Trophoblast cell (in vitro differentiated cells and primary cell): ENCODE results near the gene TMEM181.
A peak's percentile ranks its signal among the peaks of the same experiment; 100 is the strongest.

ENCODE experiments used
- DNase-seq, 2 donors: peaks; one replicate each; pipeline ENCODE4 v3.0.0-alpha.2; 2016
- H2AFZ ChIP-seq: 2 replicates; pipeline ENCODE4 v1.6.1; 2013; ENCODE audit warnings: low read length, moderate library complexity, mild to moderate bottlenecking; ENCODE audit not compliant: insufficient read depth, poor library complexity
- H2AK5ac ChIP-seq: 2 replicates; pipeline ENCODE4 v1.6.1; 2013; ENCODE audit warnings: mild to moderate bottlenecking, low read length
- H2BK120ac ChIP-seq: 2 replicates; pipeline ENCODE4 v1.6.1; 2013; ENCODE audit warnings: low read length, mild to moderate bottlenecking, moderate library complexity; ENCODE audit not compliant: insufficient read depth, poor library complexity
- H2BK12ac ChIP-seq: 2 replicates; pipeline ENCODE4 v1.6.1; 2013; ENCODE audit warnings: mild to moderate bottlenecking, low read length, moderate library complexity
- H2BK5ac ChIP-seq: 2 replicates; pipeline ENCODE4 v1.6.1; 2013; ENCODE audit warnings: low read length, low read depth, moderate library complexity, mild to moderate bottlenecking; ENCODE audit not compliant: poor library complexity
- H3K14ac ChIP-seq: 2 replicates; pipeline ENCODE4 v1.6.1; 2013; ENCODE audit warnings: mild to moderate bottlenecking, low read length
- H3K18ac ChIP-seq: 2 replicates; pipeline ENCODE4 v1.6.1; 2013; ENCODE audit warnings: mild to moderate bottlenecking, low read length
- H3K23ac ChIP-seq: 2 replicates; pipeline ENCODE4 v1.6.1; 2013; ENCODE audit warnings: low read length
- H3K27ac ChIP-seq: 2 replicates; pipeline ENCODE4 v1.5.1; 2013; ENCODE audit warnings: low read depth, mild to moderate bottlenecking, inconsistent platforms, low read length, moderate library complexity
- H3K27me3 ChIP-seq: 2 replicates; pipeline ENCODE4 v1.6.1; 2013; ENCODE audit warnings: inconsistent platforms, mild to moderate bottlenecking, low read length, moderate library complexity; ENCODE audit not compliant: insufficient read depth
- H3K36me3 ChIP-seq, 2 experiments: 1 replicate in 1 of 2; 2 replicates in 1 of 2; pipeline ENCODE4 v1.6.1; 2013; ENCODE audit warnings: low read length in 2 of 2, mild to moderate bottlenecking in 2 of 2, moderate library complexity in 1 of 2; ENCODE audit not compliant: insufficient read depth in 2 of 2, control insufficient read depth in 1 of 2
- H3K4ac ChIP-seq: 2 replicates; pipeline ENCODE4 v1.6.1; 2013; ENCODE audit warnings: low read depth, mild to moderate bottlenecking, low read length, moderate library complexity
- H3K4me1 ChIP-seq, 2 experiments: 1 replicate in 1 of 2; 2 replicates in 1 of 2; pipeline ENCODE4 v1.6.1; 2013; ENCODE audit warnings: low read length in 2 of 2, mild to moderate bottlenecking in 2 of 2, moderate library complexity in 1 of 2; ENCODE audit not compliant: insufficient read depth in 2 of 2, control insufficient read depth in 1 of 2
- H3K4me2 ChIP-seq: 2 replicates; pipeline ENCODE4 v1.6.1; 2013; ENCODE audit warnings: inconsistent platforms, mild to moderate bottlenecking, low read length, moderate library complexity
- H3K4me3 ChIP-seq: 2 replicates; pipeline ENCODE4 v1.5.1; 2013; ENCODE audit warnings: mild to moderate bottlenecking, low read depth, low read length, inconsistent platforms
- H3K79me1 ChIP-seq: one replicate; pipeline ENCODE4 v1.6.1; 2013; ENCODE audit warnings: low read length
- H3K79me2 ChIP-seq: 2 replicates; pipeline ENCODE4 v1.6.1; 2013; ENCODE audit warnings: low read length, mild to moderate bottlenecking; ENCODE audit not compliant: control insufficient read depth, insufficient read depth, poor library complexity
- H3K9ac ChIP-seq: 2 replicates; pipeline ENCODE4 v1.6.1; 2013; ENCODE audit warnings: mild to moderate bottlenecking, low read length
- H3K9me3 ChIP-seq: 2 replicates; pipeline ENCODE4 v1.6.1; 2013; ENCODE audit warnings: low read depth, mild to moderate bottlenecking, control low read depth, inconsistent platforms, low read length; ENCODE audit not compliant: insufficient read depth
- H4K12ac ChIP-seq: 2 replicates; pipeline ENCODE4 v1.6.1; 2013; ENCODE audit warnings: low read depth, mild to moderate bottlenecking, low read length, moderate library complexity
- H4K8ac ChIP-seq: 2 replicates; pipeline ENCODE4 v1.6.1; 2013; ENCODE audit warnings: low read depth, mild to moderate bottlenecking, low read length, moderate library complexity
- H4K91ac ChIP-seq: one replicate; pipeline ENCODE4 v1.6.1; 2013; ENCODE audit warnings: low read depth, mild to moderate bottlenecking, low read length, moderate library complexity
- WGBS: extraction: QIAGEN DNeasy Blood & Tissue Kit; methylation state at CpG from one replicate; pipeline ENCODE4 v1.1.7; 2013; ENCODE audit warnings: missing lambda C conversion rate; ENCODE audit not compliant: insufficient read length, insufficient coverage; ENCODE audit errors: extremely low coverage; 5-methylcytosine and 5-hydroxymethylcytosine counted together

Gene TMEM181

DNA sequence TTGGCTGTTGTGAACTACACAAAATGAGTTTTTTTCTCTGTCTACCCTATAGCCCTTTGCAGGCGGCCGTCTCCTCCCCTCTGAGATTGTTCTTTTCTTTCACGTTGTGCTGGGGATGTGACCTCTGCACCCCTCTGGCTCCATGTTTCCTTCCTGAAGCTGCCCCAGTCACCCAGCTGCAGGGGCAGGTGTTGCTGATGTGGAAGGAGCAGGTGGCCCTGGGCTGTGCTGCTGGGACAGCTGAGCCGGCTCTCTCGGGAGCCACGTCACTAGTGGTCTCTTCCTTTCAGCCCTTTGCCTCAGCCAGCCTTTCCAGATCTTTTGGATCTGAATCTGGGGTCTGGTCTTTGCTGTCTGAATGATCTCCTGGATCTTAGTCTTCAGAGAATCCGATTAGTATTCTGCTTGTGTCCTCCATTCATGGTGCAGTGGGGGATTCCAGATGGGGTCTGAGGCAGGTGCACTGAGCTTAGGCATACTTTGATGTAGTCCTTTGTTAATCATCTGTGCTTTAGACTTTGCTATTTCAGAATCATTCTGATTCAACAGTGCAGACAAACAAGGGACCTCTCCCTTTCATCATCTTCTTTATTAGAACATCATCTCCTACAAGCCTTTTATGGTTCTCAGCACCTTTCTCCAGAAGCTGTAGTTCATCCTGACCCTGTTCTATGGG is 31.4 kb downstream of the TMEM181 start:
- Histone ChIP-seq H3K79me2 (no peaks in the 10 kb centered on the region), H2AK5ac (no peak overlapping the region), H3K4me2 (no peak overlapping the region), H3K36me3 (peaks cover 40 to 54% of the 10 kb centered on the region in 2 experiments), H2BK5ac (no peak overlapping the region), H3K27me3 (no peaks in the 10 kb centered on the region), H3K9me3 (peaks cover 2% of the 10 kb centered on the region), H3K9ac (no peak overlapping the region), H3K18ac (no peak overlapping the region), H3K14ac (no peak overlapping the region), H3K23ac (no peak overlapping the region), H3K27ac (no peak overlapping the region), H4K12ac (no peak overlapping the region), H3K79me1 (no peaks in the 10 kb centered on the region), H3K4ac (no peak overlapping the region), H3K4me3 (no peak overlapping the region), H2AFZ (no peak overlapping the region), H3K4me1 (no peaks in the 10 kb centered on the region), H4K91ac (no peak overlapping the region), H2BK12ac (no peak overlapping the region), H2BK120ac (no peak overlapping the region), H4K8ac (no peak overlapping the region)
- no CpG with 5 or more reads among the region's 7 CpGs for WGBS
- no peak for DNase-seq

DNA sequence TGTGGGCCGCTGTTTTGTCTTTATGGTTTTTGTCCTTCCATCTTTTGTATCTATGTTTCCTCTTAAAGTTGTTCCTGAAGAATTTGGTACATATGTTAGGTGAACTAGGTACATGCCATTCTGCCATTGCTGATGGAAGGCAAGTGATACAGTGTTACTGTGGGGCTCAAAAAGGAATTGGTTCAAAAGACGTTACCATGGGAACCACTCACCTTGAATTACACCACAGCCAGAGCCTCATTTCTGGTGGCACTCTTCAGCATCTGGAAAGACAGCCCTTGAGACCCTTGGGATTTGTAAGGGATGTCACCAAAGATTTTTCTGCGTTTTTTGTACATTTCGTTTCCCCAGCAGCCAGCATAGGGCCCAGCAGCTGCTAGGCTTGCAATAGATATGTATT is 31.9 kb downstream of the TMEM181 start:
- peaks cover under 1% of the 10 kb centered on the region for H3K9me3 ChIP-seq
- no peak overlapping the region for H3K23ac ChIP-seq
- H3K79me2 ChIP-seq, result no peaks in the 10 kb centered on the region
- no peak overlapping the region for H3K4ac ChIP-seq
- no peak overlapping the region for H3K4me2 ChIP-seq
- H2BK12ac ChIP-seq, result no peak overlapping the region
- no CpG with 5 or more reads among the region's 4 CpGs for WGBS
- H3K4me1 ChIP-seq, result no peaks in the 10 kb centered on the region
- H3K9ac ChIP-seq, result no peak overlapping the region
- H3K36me3 ChIP-seq, result peaks cover 38 to 49% of the 10 kb centered on the region in 2 experiments
- no peak overlapping the region for H2BK120ac ChIP-seq
- H4K91ac ChIP-seq, result no peak overlapping the region
- no peak overlapping the region for H3K27ac ChIP-seq
- no peak for DNase-seq
- no peak overlapping the region for H2AFZ ChIP-seq
- no peak overlapping the region for H2BK5ac ChIP-seq
- H4K12ac ChIP-seq, result no peak overlapping the region
- H3K79me1 ChIP-seq, result no peaks in the 10 kb centered on the region
- H3K27me3 ChIP-seq, result no peaks in the 10 kb centered on the region
- H3K4me3 ChIP-seq, result no peak overlapping the region
- no peak overlapping the region for H4K8ac ChIP-seq
- no peak overlapping the region for H2AK5ac ChIP-seq
- no peak overlapping the region for H3K14ac ChIP-seq
- H3K18ac ChIP-seq, result no peak overlapping the region

DNA sequence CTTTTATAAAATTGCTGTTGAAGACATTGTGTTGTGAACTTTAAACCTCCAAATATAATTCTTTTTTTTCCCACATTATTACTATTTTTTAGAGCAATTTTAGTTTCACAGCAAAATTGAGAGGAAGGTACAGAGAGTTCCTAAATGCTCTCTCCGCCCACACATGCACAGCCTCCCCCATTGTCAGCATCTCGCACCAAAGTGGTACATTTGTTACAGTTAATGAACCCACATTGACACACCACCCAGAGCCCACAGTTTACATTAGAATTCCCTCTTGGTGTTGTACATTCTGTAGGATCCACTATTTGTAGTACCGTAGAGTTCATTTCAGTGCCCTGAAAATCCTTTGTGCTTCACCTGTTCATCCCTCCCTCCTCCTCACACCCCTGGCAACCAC is 33.8 kb downstream of the TMEM181 start:
- Histone ChIP-seq H3K23ac (no peak overlapping the region), H3K4me2 (no peak overlapping the region), H4K91ac (no peak overlapping the region), H3K18ac (no peak overlapping the region), H3K9ac (no peak overlapping the region), H3K9me3 (no peaks in the 10 kb centered on the region), H2BK120ac (no peak overlapping the region), H2BK5ac (no peak overlapping the region), H2AK5ac (no peak overlapping the region), H3K79me2 (no peaks in the 10 kb centered on the region), H3K4me1 (peaks cover 0 to 4% of the 10 kb centered on the region in 2 experiments), H3K27ac (no peak overlapping the region), H2AFZ (no peak overlapping the region), H4K8ac (no peak overlapping the region), H2BK12ac (no peak overlapping the region), H3K4me3 (no peak overlapping the region), H4K12ac (no peak overlapping the region), H3K36me3 (peaks cover 26 to 44% of the 10 kb centered on the region in 2 experiments), H3K27me3 (no peaks in the 10 kb centered on the region), H3K79me1 (no peaks in the 10 kb centered on the region), H3K14ac (no peak overlapping the region), H3K4ac (no peak overlapping the region)
- DNase-seq, result no peak
- WGBS, result no CpG with 5 or more reads among the region's 3 CpGs

DNA sequence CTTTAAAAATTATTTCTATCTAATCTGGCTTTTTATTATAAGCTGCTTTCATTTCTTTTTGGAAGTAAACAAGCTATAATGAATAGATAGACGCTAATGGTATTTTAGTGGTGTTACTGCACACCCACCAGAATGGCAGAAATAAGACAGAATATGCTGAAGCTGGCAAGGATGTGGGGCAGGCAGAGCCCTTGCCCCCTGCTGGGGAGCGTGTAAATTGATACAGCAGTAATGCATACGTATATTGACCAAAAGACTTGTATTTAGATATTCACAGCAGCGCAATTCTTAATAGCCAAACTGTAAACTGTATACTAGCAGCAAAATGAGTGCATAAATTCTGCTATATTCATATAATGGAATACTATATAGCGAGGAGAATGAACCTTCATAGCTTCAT is 35.3 kb downstream of the TMEM181 start:
- peaks cover 30 to 44% of the 10 kb centered on the region in 2 experiments for H3K36me3 ChIP-seq
- H2AFZ ChIP-seq, result no peak overlapping the region
- H3K18ac ChIP-seq, result no peak overlapping the region
- H4K8ac ChIP-seq, result no peak overlapping the region
- H3K27ac ChIP-seq, result no peak overlapping the region
- H3K4me2 ChIP-seq, result no peak overlapping the region
- no peak overlapping the region for H4K12ac ChIP-seq
- no peak overlapping the region for H2BK5ac ChIP-seq
- H3K9me3 ChIP-seq, result no peaks in the 10 kb centered on the region
- no peak overlapping the region for H3K23ac ChIP-seq
- no peak overlapping the region for H2AK5ac ChIP-seq
- no peaks in the 10 kb centered on the region for H3K79me1 ChIP-seq
- H3K79me2 ChIP-seq, result no peaks in the 10 kb centered on the region
- H3K4me1 ChIP-seq, result peaks cover 4 to 8% of the 10 kb centered on the region in 2 experiments
- no peak overlapping the region for H2BK120ac ChIP-seq
- H3K27me3 ChIP-seq, result no peaks in the 10 kb centered on the region
- no peak overlapping the region for H3K14ac ChIP-seq
- no CpG with 5 or more reads among the region's 5 CpGs for WGBS
- DNase-seq, result peak in 1 of 2 donors; percentile 29
- no peak overlapping the region for H3K9ac ChIP-seq
- no peak overlapping the region for H2BK12ac ChIP-seq
- no peak overlapping the region for H3K4me3 ChIP-seq
- no peak overlapping the region for H4K91ac ChIP-seq
- no peak overlapping the region for H3K4ac ChIP-seq
